NCI-H69 (cell line): ENCODE measurements around the gene SKIC3.

ENCODE experiments used
- DNase-seq: peaks from one replicate; lab custom pipeline; 2025; lab: John Stamatoyannopoulos, UW

SKIC3 gene

GRCh38 chr5:95554647-95555548 lies at the start of gene SKIC3, which contains the start of gene ARSK:
TSS of gene SKIC3 (minus strand) at chr5:95554977. CDS start at chr5:95547150, 7,827 bp downstream.
TSS of gene ARSK (plus strand) at chr5:95555101. CDS start at chr5:95555279, 178 bp downstream.
- peak; percentile 99 for DNase-seq

GRCh38 chr5:95600557-95600956 lies 45.8 kb upstream of the SKIC3 start:
- no peak for DNase-seq

GRCh38 chr5:95599252-95599651 lies 44.5 kb upstream of the SKIC3 start:
- DNase-seq: no peak

GRCh38 chr5:95595289-95595931 lies 40.6 kb upstream of the SKIC3 start:
- peak; percentile 50 for DNase-seq

- DNase-seq: no peak
Measured at GRCh38 chr5:95591490-95591901, 36.7 kb upstream of the SKIC3 start.

GRCh38 chr5:95590880-95591279 lies 36.1 kb upstream of the SKIC3 start:
- DNase-seq: no peak

GRCh38 chr5:95583992-95584391 lies 29.2 kb upstream of the SKIC3 start:
- no peak for DNase-seq

GRCh38 chr5:95581576-95581975 lies 26.8 kb upstream of the SKIC3 start:
- DNase-seq: no peak

GRCh38 chr5:95572016-95572415 lies 17.2 kb upstream of the SKIC3 start:
- no peak for DNase-seq

GRCh38 chr5:95565280-95565920 lies 10.6 kb upstream of the SKIC3 start:
- DNase-seq: no peak

GRCh38 chr5:95564450-95564849 lies 9.7 kb upstream of the SKIC3 start:
- peak; percentile 85 for DNase-seq

- DNase-seq: no peak
Measured at GRCh38 chr5:95563367-95563766, 8.6 kb upstream of the SKIC3 start.

- no peak for DNase-seq
Measured at GRCh38 chr5:95562282-95562681, 7.5 kb upstream of the SKIC3 start.

- no peak for DNase-seq
Measured at GRCh38 chr5:95557841-95558240, 3.1 kb upstream of the SKIC3 start.

GRCh38 chr5:95555553-95555952 lies 776 bp upstream of the SKIC3 start:
- peak; percentile 29 for DNase-seq

GRCh38 chr5:95554331-95554646 lies 488 bp downstream of the SKIC3 start:
- DNase-seq: no peak

GRCh38 chr5:95549030-95549429 lies 5.7 kb downstream of the SKIC3 start:
- DNase-seq: peak; percentile 4

- peak; percentile 79 for DNase-seq
Measured at GRCh38 chr5:95543017-95543705, 11.6 kb downstream of the SKIC3 start.

- DNase-seq: no peak
Measured at GRCh38 chr5:95537501-95537900, 17.3 kb downstream of the SKIC3 start.

GRCh38 chr5:95533761-95534160 lies 21.0 kb downstream of the SKIC3 start:
- DNase-seq: no peak

GRCh38 chr5:95533106-95533505 lies 21.7 kb downstream of the SKIC3 start:
- peak; percentile 6 for DNase-seq

GRCh38 chr5:95532415-95532814 lies 22.4 kb downstream of the SKIC3 start:
- no peak for DNase-seq
